Loucy (cell line): ENCODE measurements around the gene LAYN.

Source experiments
- H2AFZ ChIP-seq: fragments of 200-600 bp; sonication (generic); 2 replicates; pipeline ENCODE4 v1.6.0; 2016; ENCODE audit warnings: antibody characterized with exemption, mild to moderate bottlenecking, low read length, moderate library complexity
- H3F3A ChIP-seq: fragments of 200-600 bp; 2 replicates; pipeline ENCODE4 v1.6.0; 2016; ENCODE audit warnings: antibody characterized with exemption, low read depth, mild to moderate bottlenecking
- H3K27me3 ChIP-seq: fragments of 200-600 bp; sonication (generic); 2 replicates; pipeline ENCODE4 v1.6.1; 2014; ENCODE audit warnings: low read length, mild to moderate bottlenecking; ENCODE audit not compliant: insufficient read depth, poor library complexity, severe bottlenecking
- H3K36me3 ChIP-seq: fragments of 200-600 bp; sonication (generic); 2 replicates; pipeline ENCODE4 v1.6.1; 2016; ENCODE audit warnings: low read length; ENCODE audit not compliant: insufficient read depth
- H3K4me1 ChIP-seq: fragments of 200-600 bp; sonication (generic); 2 replicates; pipeline ENCODE4 v1.5.1; 2014; ENCODE audit warnings: low read length, mild to moderate bottlenecking; ENCODE audit not compliant: insufficient read depth, poor library complexity, severe bottlenecking
- H3K4me2 ChIP-seq: fragments of 200-600 bp; sonication (generic); 2 replicates; pipeline ENCODE4 v1.6.0; 2014; ENCODE audit warnings: antibody characterized with exemption, low read length, low read depth, mild to moderate bottlenecking; ENCODE audit not compliant: poor library complexity, severe bottlenecking
- H3K4me3 ChIP-seq: fragments of 200-600 bp; sonication (generic); 2 replicates; pipeline ENCODE4 v1.5.1; 2014; ENCODE audit warnings: low read length, mild to moderate bottlenecking, mixed read lengths; ENCODE audit not compliant: poor library complexity, severe bottlenecking
- H3K79me2 ChIP-seq: fragments of 200-600 bp; sonication (generic); 2 replicates; pipeline ENCODE4 v1.6.1; 2014; ENCODE audit warnings: low read length; ENCODE audit not compliant: insufficient read depth
- H3K9ac ChIP-seq: fragments of 200-600 bp; sonication (generic); 2 replicates; pipeline ENCODE4 v1.6.0; 2014; ENCODE audit warnings: mild to moderate bottlenecking, low read depth, low read length, moderate library complexity; ENCODE audit not compliant: poor library complexity, severe bottlenecking
- H3K9me2 ChIP-seq: fragments of 200-600 bp; sonication (generic); replicated peaks from 2 replicates; pipeline ENCODE4 v1.6.1; 2016; ENCODE audit warnings: low read depth, low read length, mixed read lengths
- H3K9me3 ChIP-seq: fragments of 200-600 bp; sonication (generic); 2 replicates; pipeline ENCODE4 v1.6.1; 2014; ENCODE audit warnings: mild to moderate bottlenecking, antibody characterized with exemption, low read length, low read depth; ENCODE audit not compliant: insufficient read depth
- H4K20me1 ChIP-seq: fragments of 200-600 bp; sonication (generic); 2 replicates; pipeline ENCODE4 v1.6.0; 2014; ENCODE audit warnings: antibody characterized with exemption, low read length, mild to moderate bottlenecking; ENCODE audit not compliant: insufficient read depth, poor library complexity, severe bottlenecking
- CTCF ChIP-seq: fragments of 200-600 bp; sonication (generic); conservative IDR thresholded peaks from 2 replicates; pipeline ENCODE4 v1.5.1; 2014; ENCODE audit warnings: mild to moderate bottlenecking, antibody characterized with exemption, low read length
- EZH2phosphoT487 ChIP-seq: fragments of 200-600 bp; IDR thresholded peaks from 2 replicates; pipeline ENCODE4 v1.6.1; 2018; ENCODE audit warnings: antibody characterized with exemption, mild to moderate bottlenecking, moderate library complexity, borderline replicate concordance

The LAYN gene

DNA sequence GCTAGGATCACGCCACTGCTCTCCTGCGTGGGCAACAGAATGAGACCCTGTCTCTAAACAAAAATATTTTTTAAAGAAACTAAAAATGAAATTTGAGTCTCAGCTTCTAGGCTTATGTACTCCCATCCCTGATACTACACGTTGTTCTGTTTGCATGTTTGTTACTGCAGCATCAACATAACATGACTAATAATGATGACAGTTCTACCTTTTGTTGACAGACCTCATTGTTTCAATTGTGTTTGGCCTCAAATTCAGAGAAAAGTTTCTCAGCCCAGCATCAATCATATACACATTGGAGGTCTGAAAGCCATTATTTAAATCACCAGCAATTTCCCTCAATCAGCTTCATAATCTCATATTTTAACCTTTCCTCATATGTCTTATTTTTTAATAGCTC, 20.8 kb downstream of the LAYN start:
- Histone ChIP-seq H4K20me1 (no peaks in the 10 kb centered on the region), H3K79me2 (no peaks in the 10 kb centered on the region), H3F3A (no peaks in the 10 kb centered on the region), H3K4me1 (peaks cover 23% of the 10 kb centered on the region), H3K9ac (peak overlapping the region; percentile 30), H3K27me3 (no peaks in the 10 kb centered on the region), H3K4me3 (no peak overlapping the region), H3K9me3 (peaks cover under 1% of the 10 kb centered on the region; the same call in 1 of the 2 replicates), H3K4me2 (no peak overlapping the region), H2AFZ (no peak overlapping the region), H3K9me2 (no peaks in the 10 kb centered on the region), H3K36me3 (no peaks in the 10 kb centered on the region)
- no peak for TF ChIP-seq EZH2phosphoT487
- no peak for TF ChIP-seq CTCF

- Histone ChIP-seq H4K20me1 (no peaks in the 10 kb centered on the region), H3K9ac (peak overlapping the region; percentile 2), H3K27me3 (no peaks in the 10 kb centered on the region), H3F3A (no peaks in the 10 kb centered on the region), H3K4me1 (peaks cover 23% of the 10 kb centered on the region), H3K36me3 (no peaks in the 10 kb centered on the region), H3K9me3 (no peaks in the 10 kb centered on the region), H3K9me2 (no peaks in the 10 kb centered on the region), H3K4me2 (no peak overlapping the region), H3K79me2 (no peaks in the 10 kb centered on the region), H3K4me3 (no peak overlapping the region), H2AFZ (no peak overlapping the region; the same call in 1 of the 2 replicates)
- no peak for TF ChIP-seq CTCF
- TF ChIP-seq EZH2phosphoT487: no peak
These were observed 21.3 kb downstream of the LAYN start for GRCh38 chr11:111561791-111562325.

- Histone ChIP-seq H3K27me3 (no peaks in the 10 kb centered on the region), H3K4me2 (no peak overlapping the region), H3K4me3 (no peak overlapping the region), H3K36me3 (no peaks in the 10 kb centered on the region), H3K9ac (peak overlapping the region; percentile 2), H3K9me3 (no peaks in the 10 kb centered on the region), H3F3A (no peaks in the 10 kb centered on the region), H3K9me2 (no peaks in the 10 kb centered on the region), H3K4me1 (peaks cover 23% of the 10 kb centered on the region), H2AFZ (0 out of 2 replicates have a peak overlapping the region, but pooled peaks have one; percentile 12), H3K79me2 (no peaks in the 10 kb centered on the region), H4K20me1 (no peaks in the 10 kb centered on the region)
- no peak for TF ChIP-seq CTCF
- no peak for TF ChIP-seq EZH2phosphoT487
These were observed 22.3 kb downstream of the LAYN start for GRCh38 chr11:111562692-111563389.
